OCI-LY3 (cell line): Measurements from ENCODE around the gene NDUFV1.

Experiments
- EZH2phosphoT487 ChIP-seq: fragments of 200-600 bp; shearing (Covaris generic); IDR thresholded peaks from 2 replicates; pipeline ENCODE4 v1.6.1; 2018; ENCODE audit warnings: antibody characterized with exemption, mixed run types, low read depth
- TF ChIP-seq, protein P1 (sequence below): fragments of 200-600, 300-600 bp; sonication (generic); IDR thresholded peaks from 2 replicates; pipeline ENCODE4 v1.5.1; 2014; ENCODE audit warnings: antibody characterized with exemption, low read length, low read depth

DNA sequence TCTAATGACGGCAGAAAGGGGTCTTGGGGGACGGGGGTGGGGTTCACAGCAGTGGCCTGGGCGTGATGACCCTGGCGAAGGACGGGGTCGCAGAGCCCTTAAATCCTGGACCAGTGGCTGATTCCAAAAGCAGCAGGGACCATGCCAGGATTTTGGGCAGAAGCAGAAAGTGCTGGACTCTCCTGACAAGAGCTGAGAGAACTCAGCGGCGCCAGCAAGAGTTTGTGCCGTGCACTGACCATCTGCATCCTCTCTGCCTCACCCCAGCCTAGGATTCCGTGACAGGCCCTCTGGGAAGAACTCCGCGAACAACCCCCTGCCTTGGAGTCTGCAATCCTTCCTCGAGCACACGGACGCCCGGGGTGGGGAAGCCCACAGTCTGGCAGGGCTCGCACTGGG lies 644 bp upstream of the NDUFV1 start:
- TF ChIP-seq, protein P1, sequence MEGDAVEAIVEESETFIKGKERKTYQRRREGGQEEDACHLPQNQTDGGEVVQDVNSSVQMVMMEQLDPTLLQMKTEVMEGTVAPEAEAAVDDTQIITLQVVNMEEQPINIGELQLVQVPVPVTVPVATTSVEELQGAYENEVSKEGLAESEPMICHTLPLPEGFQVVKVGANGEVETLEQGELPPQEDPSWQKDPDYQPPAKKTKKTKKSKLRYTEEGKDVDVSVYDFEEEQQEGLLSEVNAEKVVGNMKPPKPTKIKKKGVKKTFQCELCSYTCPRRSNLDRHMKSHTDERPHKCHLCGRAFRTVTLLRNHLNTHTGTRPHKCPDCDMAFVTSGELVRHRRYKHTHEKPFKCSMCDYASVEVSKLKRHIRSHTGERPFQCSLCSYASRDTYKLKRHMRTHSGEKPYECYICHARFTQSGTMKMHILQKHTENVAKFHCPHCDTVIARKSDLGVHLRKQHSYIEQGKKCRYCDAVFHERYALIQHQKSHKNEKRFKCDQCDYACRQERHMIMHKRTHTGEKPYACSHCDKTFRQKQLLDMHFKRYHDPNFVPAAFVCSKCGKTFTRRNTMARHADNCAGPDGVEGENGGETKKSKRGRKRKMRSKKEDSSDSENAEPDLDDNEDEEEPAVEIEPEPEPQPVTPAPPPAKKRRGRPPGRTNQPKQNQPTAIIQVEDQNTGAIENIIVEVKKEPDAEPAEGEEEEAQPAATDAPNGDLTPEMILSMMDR: no peak
- no peak for TF ChIP-seq EZH2phosphoT487
